Astrocyte (in vitro differentiated cells and primary cell): Measurements from ENCODE around the gene NDUFV1.

Source experiments
- EZH2 ChIP-seq: IDR thresholded peaks from 2 replicates; pipeline ENCODE4 v1.6.1; 2012; ENCODE audit warnings: mild to moderate bottlenecking, low read length, inconsistent platforms; ENCODE audit not compliant: insufficient read depth
- TF ChIP-seq, protein P1 (sequence below): IDR thresholded peaks from 2 replicates; pipeline ENCODE4 v1.5.1; 2011; ENCODE audit warnings: low read depth, mild to moderate bottlenecking, inconsistent platforms, low read length, moderate library complexity; ENCODE audit not compliant: insufficient read depth

GRCh38 chr11:67593565-67593905 is 13.2 kb upstream of the NDUFV1 start:
- TF ChIP-seq, protein P1, sequence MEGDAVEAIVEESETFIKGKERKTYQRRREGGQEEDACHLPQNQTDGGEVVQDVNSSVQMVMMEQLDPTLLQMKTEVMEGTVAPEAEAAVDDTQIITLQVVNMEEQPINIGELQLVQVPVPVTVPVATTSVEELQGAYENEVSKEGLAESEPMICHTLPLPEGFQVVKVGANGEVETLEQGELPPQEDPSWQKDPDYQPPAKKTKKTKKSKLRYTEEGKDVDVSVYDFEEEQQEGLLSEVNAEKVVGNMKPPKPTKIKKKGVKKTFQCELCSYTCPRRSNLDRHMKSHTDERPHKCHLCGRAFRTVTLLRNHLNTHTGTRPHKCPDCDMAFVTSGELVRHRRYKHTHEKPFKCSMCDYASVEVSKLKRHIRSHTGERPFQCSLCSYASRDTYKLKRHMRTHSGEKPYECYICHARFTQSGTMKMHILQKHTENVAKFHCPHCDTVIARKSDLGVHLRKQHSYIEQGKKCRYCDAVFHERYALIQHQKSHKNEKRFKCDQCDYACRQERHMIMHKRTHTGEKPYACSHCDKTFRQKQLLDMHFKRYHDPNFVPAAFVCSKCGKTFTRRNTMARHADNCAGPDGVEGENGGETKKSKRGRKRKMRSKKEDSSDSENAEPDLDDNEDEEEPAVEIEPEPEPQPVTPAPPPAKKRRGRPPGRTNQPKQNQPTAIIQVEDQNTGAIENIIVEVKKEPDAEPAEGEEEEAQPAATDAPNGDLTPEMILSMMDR = no peak
- no peak for TF ChIP-seq EZH2
